ENCODE measurements around the gene CIRBP. TPM values are rescaled to one million over a fixed set of nuclear protein-coding genes. Genes with fewer than 3 reads are reported as not detected.

CIRBP gene
- total RNA-seq, 1 donor from 2014 or later, result 462 TPM

DNA sequence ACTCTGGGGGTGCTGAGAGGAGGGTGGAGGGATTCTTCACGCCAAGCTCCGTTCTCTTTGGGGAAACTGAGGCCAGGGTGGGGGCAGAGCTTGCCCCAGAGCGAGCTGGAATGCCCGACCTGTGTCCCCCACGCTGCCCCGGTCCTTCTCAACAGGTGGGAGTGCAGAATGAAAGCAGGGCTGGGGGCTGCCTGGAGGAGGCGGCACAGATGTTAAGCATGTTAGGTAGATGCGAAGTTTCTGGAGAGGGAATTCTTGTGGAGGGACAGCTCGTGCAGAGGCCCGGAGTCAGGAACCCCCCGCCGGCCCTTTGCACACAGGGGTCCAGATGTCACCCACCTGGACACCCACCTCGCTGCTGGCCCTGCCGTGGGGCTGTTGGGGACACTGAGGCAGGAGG, 25.6 kb downstream of the CIRBP start:
- Mint-ChIP-seq H3K36me3 (ENCODE audit: insufficient read depth) (peaks cover 3% of the 10 kb centered on the region), H3K4me1 (ENCODE audit: low read depth) (no peaks in the 10 kb centered on the region), H3K4me3 (ENCODE audit: low read depth) (no peak overlapping the region), H3K9me3 (ENCODE audit: low read depth) (no peaks in the 10 kb centered on the region), H3K27me3 (no peaks in the 10 kb centered on the region), H3K27ac (no peak overlapping the region)
- no peak for DNase-seq (ENCODE audit: low spot score, unreplicated experiment)
- TF ChIP-seq, protein P1, sequence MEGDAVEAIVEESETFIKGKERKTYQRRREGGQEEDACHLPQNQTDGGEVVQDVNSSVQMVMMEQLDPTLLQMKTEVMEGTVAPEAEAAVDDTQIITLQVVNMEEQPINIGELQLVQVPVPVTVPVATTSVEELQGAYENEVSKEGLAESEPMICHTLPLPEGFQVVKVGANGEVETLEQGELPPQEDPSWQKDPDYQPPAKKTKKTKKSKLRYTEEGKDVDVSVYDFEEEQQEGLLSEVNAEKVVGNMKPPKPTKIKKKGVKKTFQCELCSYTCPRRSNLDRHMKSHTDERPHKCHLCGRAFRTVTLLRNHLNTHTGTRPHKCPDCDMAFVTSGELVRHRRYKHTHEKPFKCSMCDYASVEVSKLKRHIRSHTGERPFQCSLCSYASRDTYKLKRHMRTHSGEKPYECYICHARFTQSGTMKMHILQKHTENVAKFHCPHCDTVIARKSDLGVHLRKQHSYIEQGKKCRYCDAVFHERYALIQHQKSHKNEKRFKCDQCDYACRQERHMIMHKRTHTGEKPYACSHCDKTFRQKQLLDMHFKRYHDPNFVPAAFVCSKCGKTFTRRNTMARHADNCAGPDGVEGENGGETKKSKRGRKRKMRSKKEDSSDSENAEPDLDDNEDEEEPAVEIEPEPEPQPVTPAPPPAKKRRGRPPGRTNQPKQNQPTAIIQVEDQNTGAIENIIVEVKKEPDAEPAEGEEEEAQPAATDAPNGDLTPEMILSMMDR (IDR thresholded peaks at IDR 0.05; ENCODE audit: unreplicated experiment), result no peak

DNA sequence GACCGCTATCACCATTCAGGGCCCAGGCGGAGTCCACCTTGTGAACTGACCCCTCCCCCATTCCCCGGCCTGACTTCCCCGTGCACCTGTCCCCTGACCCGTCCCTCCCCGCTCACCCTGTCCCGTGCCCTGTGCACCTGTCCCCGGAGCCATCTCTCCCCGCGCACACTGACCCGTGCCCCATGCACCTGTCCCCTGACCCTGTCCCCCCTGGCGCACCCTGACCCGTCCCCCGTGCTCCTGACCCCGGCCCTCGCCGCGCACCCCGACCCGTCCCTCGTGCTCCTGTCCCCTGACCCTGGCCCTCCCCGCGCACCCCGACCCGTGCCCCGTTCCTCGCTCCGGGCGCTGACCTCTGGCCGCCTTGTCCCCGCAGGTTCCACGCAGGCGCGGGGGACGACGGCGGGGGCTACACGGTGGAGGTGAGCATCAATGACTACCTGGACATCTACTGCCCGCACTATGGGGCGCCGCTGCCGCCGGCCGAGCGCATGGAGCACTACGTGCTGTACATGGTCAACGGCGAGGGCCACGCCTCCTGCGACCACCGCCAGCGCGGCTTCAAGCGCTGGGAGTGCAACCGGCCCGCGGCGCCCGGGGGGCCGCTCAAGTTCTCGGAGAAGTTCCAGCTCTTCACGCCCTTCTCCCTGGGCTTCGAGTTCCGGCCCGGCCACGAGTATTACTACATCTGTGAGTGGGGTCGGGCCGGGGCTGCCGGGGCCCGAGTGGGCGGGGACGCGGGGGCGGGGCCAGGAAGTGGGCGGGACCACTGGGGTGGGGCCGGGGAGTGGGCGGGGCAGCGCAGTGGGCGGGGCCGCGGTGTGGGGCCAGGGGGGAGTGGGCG, 26.3 kb downstream of the CIRBP start:
- H3K9me3 Mint-ChIP-seq (ENCODE audit: low read depth), result no peaks in the 10 kb centered on the region
- no peak for DNase-seq (ENCODE audit: low spot score, unreplicated experiment)
- no peaks in the 10 kb centered on the region for H3K27me3 Mint-ChIP-seq
- H3K27ac Mint-ChIP-seq, result no peak overlapping the region
- no peak overlapping the region for H3K4me3 Mint-ChIP-seq (ENCODE audit: low read depth)
- TF ChIP-seq, protein P1 (IDR thresholded peaks at IDR 0.05; ENCODE audit: unreplicated experiment), result no peak
- H3K4me1 Mint-ChIP-seq (ENCODE audit: low read depth), result no peaks in the 10 kb centered on the region
- peaks cover 3% of the 10 kb centered on the region for H3K36me3 Mint-ChIP-seq (ENCODE audit: insufficient read depth)

DNA sequence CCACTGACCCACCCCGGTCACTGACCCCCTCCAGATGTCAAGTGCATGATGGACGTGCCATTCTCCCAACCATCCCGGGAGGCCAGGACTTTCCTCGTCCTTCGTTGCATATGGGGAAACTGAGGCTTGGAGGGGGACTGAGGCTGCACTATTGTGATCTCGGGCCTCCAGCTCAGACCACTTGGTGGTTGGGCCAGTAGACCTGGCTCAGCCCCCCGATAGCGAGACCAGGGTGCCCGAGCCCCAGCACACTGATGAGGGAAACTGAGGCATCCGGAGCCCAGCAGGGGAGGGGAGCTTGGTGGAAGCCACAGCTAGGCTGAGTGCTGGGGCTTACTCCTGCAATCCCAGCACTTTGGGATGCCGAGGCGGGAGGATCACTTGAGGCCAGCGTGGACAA, 26.9 kb downstream of the CIRBP start:
- no peak for DNase-seq (ENCODE audit: low spot score, unreplicated experiment)
- Mint-ChIP-seq H3K4me3 (ENCODE audit: low read depth) (no peak overlapping the region), H3K4me1 (ENCODE audit: low read depth) (no peaks in the 10 kb centered on the region), H3K27me3 (no peaks in the 10 kb centered on the region), H3K9me3 (ENCODE audit: low read depth) (no peaks in the 10 kb centered on the region), H3K27ac (no peak overlapping the region), H3K36me3 (ENCODE audit: insufficient read depth) (peaks cover 6% of the 10 kb centered on the region)
- TF ChIP-seq, protein P1 (IDR thresholded peaks at IDR 0.05; ENCODE audit: unreplicated experiment), result no peak

DNA sequence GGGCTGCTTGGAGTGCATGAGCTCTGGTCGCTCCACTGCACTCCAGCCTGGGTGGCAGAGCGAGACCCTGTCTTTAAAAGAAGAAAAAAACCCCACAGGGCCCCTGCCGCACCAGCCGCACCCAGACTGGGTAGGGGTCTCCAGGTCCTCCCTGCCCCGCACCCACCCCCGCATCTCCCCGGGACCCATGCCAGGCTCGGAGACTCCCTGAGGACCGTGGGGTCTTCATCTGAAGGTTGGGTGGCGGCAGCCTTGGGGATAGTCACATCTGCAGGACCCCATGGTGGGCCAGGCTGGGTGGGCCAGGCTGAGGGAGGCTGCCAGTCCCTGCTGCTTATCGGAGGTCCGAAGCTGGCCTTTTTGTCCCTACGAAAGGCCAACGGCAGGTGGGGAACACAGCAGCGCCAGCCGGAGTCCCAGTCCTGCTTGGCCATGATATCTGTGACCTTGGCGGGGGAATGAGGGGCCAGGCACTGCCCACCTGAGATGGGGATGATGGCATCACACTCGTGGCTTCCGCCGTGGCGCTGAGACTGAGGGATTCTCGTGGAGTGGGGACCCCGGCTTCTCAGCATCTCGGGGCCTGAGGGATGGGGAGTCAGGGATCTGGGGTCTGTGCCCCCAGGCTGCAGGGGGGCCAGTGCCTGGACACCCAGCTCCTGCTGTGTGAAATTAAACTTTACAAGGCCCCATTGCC, 27.6 kb downstream of the CIRBP start:
- Mint-ChIP-seq H3K9me3 (ENCODE audit: low read depth) (no peaks in the 10 kb centered on the region), H3K36me3 (ENCODE audit: insufficient read depth) (peaks cover 6% of the 10 kb centered on the region), H3K4me3 (ENCODE audit: low read depth) (no peak overlapping the region), H3K4me1 (ENCODE audit: low read depth) (no peaks in the 10 kb centered on the region), H3K27ac (no peak overlapping the region), H3K27me3 (no peaks in the 10 kb centered on the region)
- no peak for DNase-seq (ENCODE audit: low spot score, unreplicated experiment)
- TF ChIP-seq, protein P1 (IDR thresholded peaks at IDR 0.05; ENCODE audit: unreplicated experiment), result no peak

DNA sequence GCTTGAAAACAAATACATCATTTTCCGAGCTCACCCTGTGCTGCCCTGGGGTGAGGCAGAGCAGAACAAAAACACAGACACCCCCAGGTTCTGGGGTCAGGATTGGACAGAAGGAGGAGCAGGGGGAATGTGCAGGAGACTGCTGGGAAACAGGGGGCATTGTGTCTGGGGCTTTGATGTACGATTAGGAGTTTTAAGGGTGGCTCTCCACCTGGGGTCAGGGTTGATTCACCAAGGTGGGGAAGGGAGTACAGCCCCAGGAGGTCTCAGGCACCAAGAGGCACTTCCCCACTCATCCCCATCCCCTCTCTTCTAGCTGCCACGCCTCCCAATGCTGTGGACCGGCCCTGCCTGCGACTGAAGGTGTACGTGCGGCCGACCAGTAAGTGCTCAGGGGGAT, 29.1 kb downstream of the CIRBP start:
- H3K36me3 Mint-ChIP-seq (ENCODE audit: insufficient read depth), result peaks cover 6% of the 10 kb centered on the region
- DNase-seq (ENCODE audit: low spot score, unreplicated experiment), result no peak
- no peak overlapping the region for H3K4me3 Mint-ChIP-seq (ENCODE audit: low read depth)
- no peaks in the 10 kb centered on the region for H3K4me1 Mint-ChIP-seq (ENCODE audit: low read depth)
- H3K27ac Mint-ChIP-seq, result no peak overlapping the region
- TF ChIP-seq, protein P1 (IDR thresholded peaks at IDR 0.05; ENCODE audit: unreplicated experiment), result no peak
- H3K9me3 Mint-ChIP-seq (ENCODE audit: low read depth), result no peaks in the 10 kb centered on the region
- no peaks in the 10 kb centered on the region for H3K27me3 Mint-ChIP-seq

All from progenitor cell of endocrine pancreas (in vitro differentiated cells).